Measurements from ENCODE around the gene ZNF169.
A peak's percentile ranks its signal among the peaks of the same experiment; 100 is the strongest.
"Not testable (repeated sequence)": the region's sequence is repeated elsewhere in the genome, so short reads cannot be mapped to it uniquely, and the experiment has no call there.

Gene ZNF169

DNA sequence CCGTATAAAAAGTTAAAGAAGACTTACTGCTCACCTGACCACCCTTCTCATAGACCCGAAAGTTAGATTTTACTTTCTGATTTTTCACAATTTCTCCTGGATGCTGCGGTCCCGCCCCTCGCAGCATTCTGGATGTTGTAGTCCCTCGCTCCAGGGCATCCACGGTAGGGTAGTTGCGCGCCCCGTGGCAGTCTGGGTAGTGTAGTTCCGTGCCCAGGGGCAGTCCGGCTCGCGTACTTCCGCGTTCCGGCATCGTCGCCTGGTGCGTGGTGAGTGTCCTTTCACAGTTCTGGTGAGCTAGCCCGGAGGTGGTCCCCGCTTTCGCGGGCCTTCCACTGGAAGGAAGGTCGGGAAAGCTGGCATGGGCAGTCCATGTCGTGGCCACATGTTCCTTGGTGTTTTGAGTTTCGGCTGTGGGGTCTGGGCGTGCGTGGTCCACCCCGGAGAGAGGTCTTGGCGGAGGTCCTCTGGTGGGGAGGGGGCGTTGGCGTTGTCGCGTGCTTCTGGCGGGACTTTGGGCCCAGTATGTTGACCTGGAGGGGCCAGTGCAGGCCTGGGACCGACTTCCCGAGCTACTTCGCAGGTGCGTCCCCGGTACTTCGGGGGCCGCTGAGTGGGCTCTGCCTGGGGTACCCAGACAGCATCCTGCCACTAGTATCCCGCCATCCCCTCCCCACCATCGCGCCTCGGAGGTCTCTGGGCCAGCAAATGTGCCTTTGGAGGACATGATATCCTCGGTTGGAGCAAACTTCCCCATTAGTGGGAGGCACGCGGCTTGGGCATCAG lies at the start of gene ZNF169:
Gene ZNF169, plus strand, starts transcription at position 222 of the 786 bp plus-strand sequence. CDS start 19,515 bp downstream, outside the sequence.
- peak; percentile 83 to 85 for DNase-seq

GRCh38 chr9:94210616-94211603 lies 48.2 kb upstream of the ZNF169 start:
- no peak for DNase-seq

DNA sequence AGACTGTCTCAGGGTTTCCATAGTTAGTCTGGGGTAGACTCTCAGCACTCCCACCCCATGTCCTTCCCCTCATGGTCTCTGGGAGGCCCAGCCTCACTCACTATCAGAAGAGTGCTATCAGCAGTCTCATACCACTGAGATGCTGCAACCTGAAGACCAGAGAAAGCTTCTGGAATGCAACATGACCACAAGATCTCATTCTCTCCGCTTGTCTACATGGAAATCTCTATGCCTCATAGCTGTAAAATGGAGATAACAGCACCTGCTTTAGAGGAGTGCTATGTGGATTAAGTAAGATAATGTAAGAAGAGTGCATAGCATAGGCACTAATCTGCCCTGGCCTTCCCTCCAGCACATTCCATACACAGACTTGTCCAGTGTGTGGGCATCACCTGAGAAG lies 47.0 kb upstream of the ZNF169 start:
- no peak for DNase-seq

DNA sequence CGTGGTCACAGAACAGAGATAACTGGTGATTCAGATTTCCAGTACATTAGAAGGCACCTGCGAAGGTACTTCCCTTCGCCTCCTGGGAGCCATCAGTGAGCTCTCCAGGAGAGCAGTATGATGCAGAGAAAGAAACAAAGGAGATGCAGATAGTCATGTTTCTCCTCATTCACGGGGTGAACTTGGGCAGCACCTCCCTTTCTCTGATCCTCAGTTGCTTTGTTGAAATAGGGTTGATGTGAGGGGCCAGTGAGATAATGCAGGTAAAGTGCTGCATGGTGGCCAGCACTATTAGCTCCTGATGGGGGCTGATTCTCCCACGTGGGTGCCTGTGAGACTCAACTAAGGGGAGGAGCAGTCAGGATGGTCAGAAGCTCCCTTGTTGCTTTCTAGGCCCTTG lies 46.6 kb upstream of the ZNF169 start:
- DNase-seq, result no peak

DNA sequence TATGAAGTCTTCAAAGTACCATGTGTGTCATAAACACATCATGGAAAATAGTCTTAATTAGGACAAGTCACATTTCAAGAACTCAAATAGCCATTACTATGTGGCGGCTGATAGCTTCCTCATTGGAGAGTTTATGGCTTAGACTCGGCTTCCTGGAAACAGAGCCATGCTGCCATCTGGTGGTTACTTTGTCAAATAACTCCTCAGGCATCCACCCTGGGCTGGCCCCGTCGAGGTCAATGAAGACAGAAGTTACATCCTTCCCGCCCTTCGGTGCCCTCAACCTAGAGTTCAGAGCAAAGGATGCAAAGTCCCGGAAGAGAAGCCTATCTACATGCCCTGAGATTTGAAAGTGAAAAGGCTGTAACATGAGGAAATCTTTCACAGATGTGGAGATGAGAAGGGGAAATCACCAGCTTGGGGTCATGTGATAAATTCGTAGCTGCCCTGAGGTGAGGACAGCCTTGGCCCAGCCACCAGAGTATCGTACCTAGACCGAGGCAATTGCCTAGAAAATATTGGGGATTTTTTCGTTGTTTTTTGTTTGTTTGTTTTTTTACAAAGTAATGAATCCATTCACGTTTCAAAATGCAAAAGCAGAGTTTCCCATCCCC lies 45.5 kb upstream of the ZNF169 start:
- DNase-seq, result peak; percentile 83 to 85

DNA sequence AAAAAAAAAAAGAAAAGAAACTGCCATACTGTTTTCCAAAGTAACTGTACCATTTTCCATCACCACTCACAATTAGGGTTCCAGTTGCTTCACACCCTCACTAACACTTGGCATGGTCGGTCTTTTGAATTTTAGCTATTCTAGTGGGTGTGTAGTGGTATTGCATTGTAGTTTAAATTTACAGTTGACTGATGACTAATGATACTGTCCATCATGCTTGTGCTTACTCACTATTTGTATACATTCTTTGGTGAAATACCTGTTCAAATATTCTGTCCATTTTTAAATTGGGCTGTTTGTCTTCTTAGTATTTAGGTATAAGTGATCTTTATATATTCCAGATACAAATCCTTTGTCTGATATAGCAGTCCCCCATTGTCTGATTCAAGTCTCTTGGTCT lies 36.2 kb upstream of the ZNF169 start:
- no peak for DNase-seq

GRCh38 chr9:94225413-94225812 lies 33.7 kb upstream of the ZNF169 start:
- not testable (repeated sequence) for DNase-seq

DNA sequence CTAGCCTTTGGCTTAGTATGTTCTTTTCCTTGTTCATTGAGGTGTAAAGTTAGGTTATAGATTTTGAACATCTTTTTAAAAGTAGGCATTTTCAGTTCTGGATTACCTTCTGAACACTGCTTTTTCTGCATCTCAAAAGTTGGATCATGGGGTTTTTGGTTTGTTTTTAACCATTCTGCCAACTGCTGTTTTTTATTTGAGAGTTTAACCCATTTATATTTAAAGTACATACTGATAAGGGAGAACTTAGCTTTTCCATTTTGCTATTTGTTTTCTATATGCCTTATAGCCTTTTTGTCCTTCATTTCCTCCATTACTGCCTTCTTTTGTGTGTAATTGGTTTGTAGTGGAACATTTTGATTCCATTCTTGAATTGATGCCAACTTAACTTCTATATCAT lies 30.5 kb upstream of the ZNF169 start:
- no peak for DNase-seq

DNA sequence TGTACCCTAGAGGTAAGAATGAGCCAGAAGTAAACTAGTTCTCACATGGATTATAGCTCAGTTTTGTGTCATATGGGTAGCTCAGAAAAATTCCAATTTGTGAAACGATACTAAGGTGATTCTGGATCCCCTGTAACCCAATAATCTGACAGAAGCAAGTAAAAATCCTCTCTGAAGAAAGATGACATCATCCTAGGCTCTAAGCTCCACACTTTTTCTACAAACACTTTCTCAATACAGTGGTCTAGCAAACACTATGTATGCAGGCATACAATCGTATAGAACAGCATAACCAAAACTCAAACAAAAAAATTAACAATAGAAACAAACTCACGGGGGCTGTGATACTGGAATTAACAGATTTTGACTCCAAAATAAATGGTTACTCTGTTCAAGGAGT lies 26.7 kb upstream of the ZNF169 start:
- no peak for DNase-seq

GRCh38 chr9:94241098-94241497 lies 18.0 kb upstream of the ZNF169 start:
- not testable (repeated sequence) for DNase-seq

DNA sequence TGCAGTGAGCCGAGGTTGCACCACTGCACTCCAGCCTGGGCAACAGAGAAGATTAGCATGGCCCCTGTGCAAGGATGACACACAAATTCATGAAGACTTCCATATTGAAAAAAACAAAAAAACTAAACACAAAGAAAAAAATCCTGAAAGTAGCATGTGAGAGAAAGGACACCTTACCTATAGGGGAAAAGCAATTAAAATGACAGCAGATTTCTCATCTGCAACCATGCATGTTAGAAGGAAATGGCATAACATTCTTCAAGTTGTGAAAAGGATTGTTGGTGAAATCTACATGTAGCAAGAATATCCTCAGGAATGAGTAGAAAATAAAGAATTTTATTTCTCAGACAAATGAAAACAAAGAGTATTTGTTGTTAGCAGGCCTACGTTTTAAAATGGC lies 13.4 kb upstream of the ZNF169 start:
- no peak for DNase-seq

DNA sequence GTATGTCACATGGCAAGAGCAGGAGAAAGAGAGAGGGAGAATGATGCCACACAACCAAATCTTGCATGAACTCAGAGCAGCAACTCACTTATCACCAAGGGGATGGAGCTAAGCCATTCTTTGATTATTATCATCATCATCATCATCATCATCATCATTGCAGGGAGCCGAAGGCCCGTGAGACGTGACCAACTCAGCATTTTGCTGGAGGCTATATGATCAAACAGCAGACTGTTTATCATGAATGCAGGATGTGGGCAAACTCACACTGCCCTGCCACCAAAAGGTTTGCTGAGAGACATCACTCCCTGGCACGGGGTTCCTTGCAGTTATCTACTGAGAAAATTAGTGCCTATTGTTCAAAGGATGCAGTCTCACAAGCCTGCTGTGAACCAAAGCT lies 8.6 kb upstream of the ZNF169 start:
- no peak for DNase-seq

GRCh38 chr9:94256007-94256406 lies 3.1 kb upstream of the ZNF169 start:
- no peak for DNase-seq

- DNase-seq, result not testable (repeated sequence)
Measured at GRCh38 chr9:94265626-94266402, 6.7 kb downstream of the ZNF169 start.

DNA sequence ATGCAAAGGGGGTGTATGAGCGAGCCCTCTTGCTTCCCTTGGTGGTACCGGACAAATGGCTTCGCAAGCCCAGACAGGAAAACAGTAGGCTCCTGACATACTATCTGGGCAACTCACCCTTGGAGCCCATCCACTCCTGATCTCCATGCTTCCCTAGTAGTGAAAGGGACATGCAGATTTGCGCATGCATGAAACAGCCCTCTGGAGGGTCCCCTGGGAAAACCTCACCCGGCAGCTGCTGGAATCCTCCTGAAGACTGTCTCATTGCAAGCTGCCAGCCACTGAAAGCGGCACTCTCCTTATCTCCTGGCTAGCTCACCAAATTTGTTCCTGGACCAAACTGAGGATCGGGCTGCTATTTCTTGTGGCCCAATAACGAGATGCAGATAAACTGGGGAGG lies 10.2 kb downstream of the ZNF169 start:
- no peak for DNase-seq

GRCh38 chr9:94270009-94270408 lies 10.9 kb downstream of the ZNF169 start:
- no peak for DNase-seq

DNA sequence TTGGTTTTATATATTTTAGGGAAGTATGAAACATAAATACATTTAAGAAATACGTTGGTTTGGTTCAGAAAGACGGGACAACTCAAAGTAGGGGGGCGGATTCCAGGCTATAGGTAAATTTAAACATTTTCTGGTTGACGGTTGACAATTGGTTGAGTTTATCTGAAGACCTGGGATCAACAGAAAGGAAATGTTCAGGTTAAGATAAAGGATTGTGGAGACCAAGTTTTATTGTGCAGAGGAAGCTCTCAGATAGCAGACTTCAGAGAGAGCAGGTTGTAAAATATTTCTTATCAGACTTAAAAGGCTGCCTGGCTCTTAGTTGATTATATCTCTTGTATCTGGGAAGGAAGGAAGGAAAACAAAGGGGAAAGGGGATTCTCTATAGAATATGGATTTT lies 17.9 kb downstream of the ZNF169 start:
- not testable (repeated sequence) for DNase-seq

GRCh38 chr9:94277885-94278536 lies 18.9 kb downstream of the ZNF169 start:
- DNase-seq, result no peak

GRCh38 chr9:94280409-94280989 lies 21.4 kb downstream of the ZNF169 start:
- no peak for DNase-seq

GRCh38 chr9:94281101-94281500 lies 22.0 kb downstream of the ZNF169 start:
- no peak for DNase-seq

DNA sequence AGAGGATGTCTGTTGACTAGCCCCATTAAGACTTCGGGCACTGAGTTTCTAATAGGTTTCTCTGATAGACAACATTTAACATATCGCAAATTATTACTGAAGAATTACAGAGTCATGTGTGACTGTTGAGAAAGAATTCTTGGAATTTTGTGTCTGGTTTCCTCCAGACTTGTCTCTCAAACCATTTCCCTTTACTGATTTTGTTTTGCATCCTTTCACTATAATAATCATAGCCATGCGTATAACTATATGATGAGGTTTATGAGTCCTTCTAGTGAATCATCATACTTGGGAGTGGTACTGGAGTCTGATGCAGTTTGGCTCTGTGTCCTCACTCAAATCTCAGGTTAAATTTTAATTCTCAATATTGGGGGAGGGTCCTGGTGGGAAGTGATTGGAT lies 27.0 kb downstream of the ZNF169 start:
- DNase-seq, result no peak
